HepG2 (cell line): Measurements from ENCODE around the gene VPS9D1. TPM values are rescaled to one million over a fixed set of nuclear protein-coding genes. Genes with fewer than 3 reads are reported as not detected.

Experiments used
- BCL6 ChIP-seq: IDR thresholded peaks from 2 replicates; pipeline ENCODE4 v1.6.1; 2016; ENCODE audit warnings: missing genetic modification reagents, missing compliant biosample characterization
- FOXM1 ChIP-seq: sonication (generic); formaldehyde crosslinking; IDR thresholded peaks from 2 replicates; pipeline ENCODE4 v1.5.0; 2020; ENCODE audit warnings: missing genetic modification reagents
- HNF1B ChIP-seq: sonication (generic); formaldehyde crosslinking; IDR thresholded peaks from 2 replicates; pipeline ENCODE4 v1.5.1; 2020; ENCODE audit warnings: mild to moderate bottlenecking, moderate library complexity, missing genetic modification reagents
- HOXA7 ChIP-seq: sonication (generic); formaldehyde crosslinking; IDR thresholded peaks from 2 replicates; pipeline ENCODE4 v1.8.1; 2022; ENCODE audit warnings: mild to moderate bottlenecking, missing genetic modification reagents, moderate library complexity
- MEIS2 ChIP-seq: sonication (generic); formaldehyde crosslinking; IDR thresholded peaks from 2 replicates; pipeline ENCODE4 v1.9.0; 2021; ENCODE audit warnings: mild to moderate bottlenecking, missing genetic modification reagents
- NONO ChIP-seq, 2 experiments: fragments of 450-650 bp in 1 of 2; sonication (generic) in 1 of 2; formaldehyde crosslinking in 1 of 2; IDR thresholded peaks in 1 of 2; conservative IDR thresholded peaks in 1 of 2; 2 replicates each; pipeline versions ENCODE4 v1.6.1 to v1.8.0; 2017 to 2022; ENCODE audit warnings: mild to moderate bottlenecking in 1 of 2, missing genetic modification reagents in 1 of 2, moderate library complexity in 1 of 2
- POLR2AphosphoS2 ChIP-seq: IDR thresholded peaks from 2 replicates; pipeline ENCODE4 v1.6.1; 2011; ENCODE audit warnings: low read depth, low read length, improper control_type of control experiment
- ZNF326 ChIP-seq: sonication (generic); formaldehyde crosslinking; IDR thresholded peaks from 2 replicates; pipeline ENCODE4 v1.4.0; 2020; ENCODE audit warnings: missing genetic modification reagents, borderline replicate concordance
- ZNF33B ChIP-seq: sonication (generic); formaldehyde crosslinking; IDR thresholded peaks from 2 replicates; pipeline ENCODE4 v1.5.1; 2020; ENCODE audit warnings: mild to moderate bottlenecking, missing genetic modification reagents
- ZNF44 ChIP-seq: sonication (generic); formaldehyde crosslinking; IDR thresholded peaks from 2 replicates; pipeline ENCODE4 v1.5.1; 2020; ENCODE audit warnings: mild to moderate bottlenecking, missing genetic modification reagents
- ZNF451 ChIP-seq: sonication (generic); formaldehyde crosslinking; IDR thresholded peaks from 2 replicates; pipeline ENCODE4 v1.5.0; 2020; ENCODE audit warnings: mild to moderate bottlenecking, missing genetic modification reagents
- ZNF563 ChIP-seq: sonication (generic); formaldehyde crosslinking; IDR thresholded peaks from 2 replicates; pipeline ENCODE4 v1.8.0; 2022; ENCODE audit warnings: mild to moderate bottlenecking, moderate library complexity, missing genetic modification reagents
- ZNF570 ChIP-seq: sonication (generic); formaldehyde crosslinking; IDR thresholded peaks from 2 replicates; pipeline ENCODE4 v1.4.0; 2020; ENCODE audit warnings: mild to moderate bottlenecking, missing genetic modification reagents, borderline replicate concordance
- ZNF7 ChIP-seq: IDR thresholded peaks from 2 replicates; pipeline ENCODE4 v1.6.1; 2016; ENCODE audit warnings: missing biosample characterization, missing genetic modification reagents
- ZNF746 ChIP-seq: sonication (generic); formaldehyde crosslinking; IDR thresholded peaks from 2 replicates; pipeline ENCODE4 v1.8.0; 2022; ENCODE audit warnings: mild to moderate bottlenecking, missing genetic modification reagents
- polyA plus RNA-seq, 8 experiments: library from polyadenylated mRNA; depleted of rRNA in 3 of 8; stranded (reverse) in 7 of 8; unstranded in 1 of 8; fragments of >200 nt; fragmentation: Illumina TruSeq in 4 of 8; extraction: Trizol in 4 of 8; gene quantifications; 2 replicates each; pipeline versions ENCODE4 v1.2.1 to v1.2.3, GENCODE V29; 2011 to 2016; ENCODE audit warnings: low read depth in 4 of 8, missing spikeins in 1 of 8, mixed read lengths in 1 of 8; ENCODE audit not compliant: insufficient read depth in 1 of 8
- total RNA-seq, 5 experiments: library from RNA; depleted of rRNA; stranded (reverse); fragments of >200 nt; fragmentation: Illumina TruSeq; extraction: Trizol; gene quantifications; 2 replicates each; pipeline ENCODE4 v1.2.3, GENCODE V29; 2016; ENCODE audit warnings: low read depth in 1 of 5
- TF ChIP-seq, protein P1 (sequence below): sonication (generic); formaldehyde crosslinking; IDR thresholded peaks from 2 replicates; pipeline ENCODE4 v1.8.0; 2022; ENCODE audit warnings: missing genetic modification reagents, mild to moderate bottlenecking, borderline replicate concordance
- TF ChIP-seq, protein P2 (sequence below): sonication (generic); formaldehyde crosslinking; IDR thresholded peaks from 2 replicates; pipeline ENCODE4 v1.8.1; 2023; ENCODE audit warnings: missing genetic modification reagents, inconsistent platforms, borderline replicate concordance
- TF ChIP-seq, protein P3 (sequence below): sonication (generic); formaldehyde crosslinking; IDR thresholded peaks from 2 replicates; pipeline ENCODE4 v1.4.0; 2020; ENCODE audit warnings: missing genetic modification reagents

VPS9D1 gene
- total and polyA plus RNA-seq, 2 of the 13 experiments (the other 11 are each of a cell fraction or from before 2014, with no cell fraction given) = 10.1 to 13.2 TPM

GRCh38 chr16:89695875-89696669 is 24.6 kb downstream of the VPS9D1 start (continued):
- TF ChIP-seq POLR2AphosphoS2 (0 out of 2 replicates have a peak, but pooled peaks have one; percentile 45), NONO (IDR thresholded peaks at IDR 0.05) (no peak), NONO (CRISPR knock-in tag; conservative IDR thresholded peaks at IDR 0.05) (0 out of 2 replicates have a peak, but pooled peaks have one; percentile 9), ZNF746 (CRISPR knock-in tag) (no peak), ZNF451 (no peak), ZNF7 (CRISPR knock-in tag) (no peak), ZNF326 (no peak), HNF1B (CRISPR knock-in tag) (no peak), FOXM1 (CRISPR knock-in tag) (no peak), MEIS2 (0 out of 2 replicates have a peak, but pooled peaks have one; percentile 4), ZNF563 (CRISPR knock-in tag) (no peak), ZNF33B (CRISPR knock-in tag) (no peak), BCL6 (CRISPR knock-in tag) (no peak), HOXA7 (no peak), ZNF570 (CRISPR knock-in tag) (no peak), ZNF44 (CRISPR knock-in tag) (0 out of 2 replicates have a peak, but pooled peaks have one; percentile 36)
- TF ChIP-seq, protein P1, sequence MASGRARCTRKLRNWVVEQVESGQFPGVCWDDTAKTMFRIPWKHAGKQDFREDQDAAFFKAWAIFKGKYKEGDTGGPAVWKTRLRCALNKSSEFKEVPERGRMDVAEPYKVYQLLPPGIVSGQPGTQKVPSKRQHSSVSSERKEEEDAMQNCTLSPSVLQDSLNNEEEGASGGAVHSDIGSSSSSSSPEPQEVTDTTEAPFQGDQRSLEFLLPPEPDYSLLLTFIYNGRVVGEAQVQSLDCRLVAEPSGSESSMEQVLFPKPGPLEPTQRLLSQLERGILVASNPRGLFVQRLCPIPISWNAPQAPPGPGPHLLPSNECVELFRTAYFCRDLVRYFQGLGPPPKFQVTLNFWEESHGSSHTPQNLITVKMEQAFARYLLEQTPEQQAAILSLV (CRISPR knock-in tag) = peak; percentile 13; the same call in 1 of the 2 replicates
- TF ChIP-seq, protein P2, sequence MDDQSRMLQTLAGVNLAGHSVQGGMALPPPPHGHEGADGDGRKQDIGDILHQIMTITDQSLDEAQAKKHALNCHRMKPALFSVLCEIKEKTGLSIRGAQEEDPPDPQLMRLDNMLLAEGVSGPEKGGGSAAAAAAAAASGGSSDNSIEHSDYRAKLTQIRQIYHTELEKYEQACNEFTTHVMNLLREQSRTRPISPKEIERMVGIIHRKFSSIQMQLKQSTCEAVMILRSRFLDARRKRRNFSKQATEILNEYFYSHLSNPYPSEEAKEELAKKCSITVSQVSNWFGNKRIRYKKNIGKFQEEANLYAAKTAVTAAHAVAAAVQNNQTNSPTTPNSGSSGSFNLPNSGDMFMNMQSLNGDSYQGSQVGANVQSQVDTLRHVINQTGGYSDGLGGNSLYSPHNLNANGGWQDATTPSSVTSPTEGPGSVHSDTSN = no peak
- TF ChIP-seq, protein P3, sequence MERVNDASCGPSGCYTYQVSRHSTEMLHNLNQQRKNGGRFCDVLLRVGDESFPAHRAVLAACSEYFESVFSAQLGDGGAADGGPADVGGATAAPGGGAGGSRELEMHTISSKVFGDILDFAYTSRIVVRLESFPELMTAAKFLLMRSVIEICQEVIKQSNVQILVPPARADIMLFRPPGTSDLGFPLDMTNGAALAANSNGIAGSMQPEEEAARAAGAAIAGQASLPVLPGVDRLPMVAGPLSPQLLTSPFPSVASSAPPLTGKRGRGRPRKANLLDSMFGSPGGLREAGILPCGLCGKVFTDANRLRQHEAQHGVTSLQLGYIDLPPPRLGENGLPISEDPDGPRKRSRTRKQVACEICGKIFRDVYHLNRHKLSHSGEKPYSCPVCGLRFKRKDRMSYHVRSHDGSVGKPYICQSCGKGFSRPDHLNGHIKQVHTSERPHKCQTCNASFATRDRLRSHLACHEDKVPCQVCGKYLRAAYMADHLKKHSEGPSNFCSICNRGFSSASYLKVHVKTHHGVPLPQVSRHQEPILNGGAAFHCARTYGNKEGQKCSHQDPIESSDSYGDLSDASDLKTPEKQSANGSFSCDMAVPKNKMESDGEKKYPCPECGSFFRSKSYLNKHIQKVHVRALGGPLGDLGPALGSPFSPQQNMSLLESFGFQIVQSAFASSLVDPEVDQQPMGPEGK (CRISPR knock-in tag) = 0 out of 2 replicates have a peak, but pooled peaks have one; percentile 31
